ENCODE results near the gene MON1A.

- TF ChIP-seq POLR2AphosphoS5 (IDR thresholded peaks at IDR 0.05; ENCODE audit: low read depth, low read length) = no peak
- TF ChIP-seq, protein P1, sequence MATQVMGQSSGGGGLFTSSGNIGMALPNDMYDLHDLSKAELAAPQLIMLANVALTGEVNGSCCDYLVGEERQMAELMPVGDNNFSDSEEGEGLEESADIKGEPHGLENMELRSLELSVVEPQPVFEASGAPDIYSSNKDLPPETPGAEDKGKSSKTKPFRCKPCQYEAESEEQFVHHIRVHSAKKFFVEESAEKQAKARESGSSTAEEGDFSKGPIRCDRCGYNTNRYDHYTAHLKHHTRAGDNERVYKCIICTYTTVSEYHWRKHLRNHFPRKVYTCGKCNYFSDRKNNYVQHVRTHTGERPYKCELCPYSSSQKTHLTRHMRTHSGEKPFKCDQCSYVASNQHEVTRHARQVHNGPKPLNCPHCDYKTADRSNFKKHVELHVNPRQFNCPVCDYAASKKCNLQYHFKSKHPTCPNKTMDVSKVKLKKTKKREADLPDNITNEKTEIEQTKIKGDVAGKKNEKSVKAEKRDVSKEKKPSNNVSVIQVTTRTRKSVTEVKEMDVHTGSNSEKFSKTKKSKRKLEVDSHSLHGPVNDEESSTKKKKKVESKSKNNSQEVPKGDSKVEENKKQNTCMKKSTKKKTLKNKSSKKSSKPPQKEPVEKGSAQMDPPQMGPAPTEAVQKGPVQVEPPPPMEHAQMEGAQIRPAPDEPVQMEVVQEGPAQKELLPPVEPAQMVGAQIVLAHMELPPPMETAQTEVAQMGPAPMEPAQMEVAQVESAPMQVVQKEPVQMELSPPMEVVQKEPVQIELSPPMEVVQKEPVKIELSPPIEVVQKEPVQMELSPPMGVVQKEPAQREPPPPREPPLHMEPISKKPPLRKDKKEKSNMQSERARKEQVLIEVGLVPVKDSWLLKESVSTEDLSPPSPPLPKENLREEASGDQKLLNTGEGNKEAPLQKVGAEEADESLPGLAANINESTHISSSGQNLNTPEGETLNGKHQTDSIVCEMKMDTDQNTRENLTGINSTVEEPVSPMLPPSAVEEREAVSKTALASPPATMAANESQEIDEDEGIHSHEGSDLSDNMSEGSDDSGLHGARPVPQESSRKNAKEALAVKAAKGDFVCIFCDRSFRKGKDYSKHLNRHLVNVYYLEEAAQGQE (IDR thresholded peaks at IDR 0.05; ENCODE audit: insufficient read depth in 1 of 2, low read depth in 2 of 2, low read length in 2 of 2) = no peak
Measured at GRCh38 chr3:49940667-49941249, 11.1 kb upstream of the MON1A start.

Data from PFSK-1 (cell line).